Fibroblast of mammary gland (primary cell): ENCODE data around the gene CAST.

Source experiments
- DNase-seq: peaks from one replicate; pipeline ENCODE4 v3.0.0-alpha.2; 2010; ENCODE audit warnings: low read depth
- H3K4me3 ChIP-seq: 2 replicates; pipeline ENCODE4 v1.5.1; 2011; ENCODE audit warnings: low read depth, mild to moderate bottlenecking, low read length, moderate library complexity; ENCODE audit not compliant: control insufficient read depth
- CTCF ChIP-seq: conservative IDR thresholded peaks from 2 replicates; pipeline ENCODE4 v1.5.1; 2011; ENCODE audit warnings: low read depth, low read length, inconsistent platforms; ENCODE audit not compliant: control insufficient read depth, insufficient read depth

Gene CAST

GRCh38 chr5:96624596-96624995 lies 37.6 kb upstream of the CAST start:
- no peak overlapping the region for H3K4me3 ChIP-seq
- no peak for TF ChIP-seq CTCF
- DNase-seq: no peak

GRCh38 chr5:96625365-96625764 lies 36.8 kb upstream of the CAST start:
- DNase-seq: no peak
- no peak overlapping the region for H3K4me3 ChIP-seq
- TF ChIP-seq CTCF: no peak

GRCh38 chr5:96626956-96627355 lies 35.2 kb upstream of the CAST start:
- peak; percentile 87 for DNase-seq
- TF ChIP-seq CTCF: peak; percentile 7
- H3K4me3 ChIP-seq: no peak overlapping the region

GRCh38 chr5:96627792-96628398 lies 34.3 kb upstream of the CAST start:
- H3K4me3 ChIP-seq: no peak overlapping the region
- no peak for TF ChIP-seq CTCF
- no peak for DNase-seq

GRCh38 chr5:96628406-96628805 lies 33.8 kb upstream of the CAST start:
- no peak for DNase-seq
- no peak for TF ChIP-seq CTCF
- H3K4me3 ChIP-seq: no peak overlapping the region

- peak; percentile 94 for DNase-seq
- no peak overlapping the region for H3K4me3 ChIP-seq
- TF ChIP-seq CTCF: no peak
These were observed 32.4 kb upstream of the CAST start for GRCh38 chr5:96629774-96630173.

GRCh38 chr5:96633820-96634219 lies 28.4 kb upstream of the CAST start:
- H3K4me3 ChIP-seq: no peak overlapping the region
- DNase-seq: peak; percentile 51
- TF ChIP-seq CTCF: no peak
